Activated CD4-positive, CD25-positive, alpha-beta regulatory T cell treated with anti-CD3 and anti-CD28 coated beads, Interleukin-2, amount 50 U/mL, for 72 hours (primary cell): ENCODE results near the gene PIMREG.
"Not testable (repeated sequence)": the region's sequence is repeated elsewhere in the genome, so short reads cannot be mapped to it uniquely, and the experiment has no call there.

Experiments used
- DNase-seq: peaks from one replicate; pipeline ENCODE4 v3.0.0; 2021

PIMREG gene

GRCh38 chr17:6480303-6480675 lies 36.0 kb downstream of the PIMREG start:
- DNase-seq: no peak

- DNase-seq: no peak
Measured at GRCh38 chr17:6482105-6482455, 37.8 kb downstream of the PIMREG start.

DNA sequence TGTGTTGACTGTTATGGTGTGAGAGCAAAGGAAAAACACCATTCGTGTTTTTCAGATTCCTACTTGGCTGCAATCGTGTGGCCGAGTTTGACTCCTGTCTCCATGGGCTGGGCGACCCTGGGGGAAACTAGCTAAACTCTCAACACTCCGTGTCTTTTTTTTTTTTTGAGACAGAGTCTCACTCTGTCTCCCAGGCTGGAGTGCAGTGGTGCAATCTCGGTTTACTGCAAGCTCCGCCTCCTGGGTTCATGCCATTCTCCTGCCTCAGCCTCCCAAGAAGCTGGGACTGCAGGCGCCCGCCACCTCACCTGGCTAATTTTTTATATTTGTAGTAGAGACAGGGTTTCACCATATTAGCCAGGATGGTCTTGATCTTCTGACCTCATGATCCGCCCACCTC lies 38.5 kb downstream of the PIMREG start:
- not testable (repeated sequence) for DNase-seq

DNA sequence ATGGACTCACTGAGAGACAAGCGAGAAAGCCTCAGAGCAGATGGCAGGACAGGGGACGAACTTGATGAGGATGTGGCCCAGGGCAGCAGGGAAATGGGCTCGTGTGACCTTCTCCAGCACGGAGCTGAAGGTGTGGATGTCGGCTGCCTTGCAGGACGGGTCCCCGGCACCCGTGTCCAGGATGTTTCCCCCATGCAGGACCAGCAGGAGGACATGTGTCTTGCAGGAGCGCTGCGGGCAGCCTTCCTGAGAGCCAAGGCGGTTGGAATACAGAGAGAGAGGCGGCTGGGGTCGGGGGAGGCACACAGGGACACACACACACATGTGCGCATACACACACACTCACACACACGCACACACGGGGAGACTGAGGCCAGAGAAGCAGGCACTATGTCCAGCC lies 39.3 kb downstream of the PIMREG start:
- DNase-seq: no peak

DNA sequence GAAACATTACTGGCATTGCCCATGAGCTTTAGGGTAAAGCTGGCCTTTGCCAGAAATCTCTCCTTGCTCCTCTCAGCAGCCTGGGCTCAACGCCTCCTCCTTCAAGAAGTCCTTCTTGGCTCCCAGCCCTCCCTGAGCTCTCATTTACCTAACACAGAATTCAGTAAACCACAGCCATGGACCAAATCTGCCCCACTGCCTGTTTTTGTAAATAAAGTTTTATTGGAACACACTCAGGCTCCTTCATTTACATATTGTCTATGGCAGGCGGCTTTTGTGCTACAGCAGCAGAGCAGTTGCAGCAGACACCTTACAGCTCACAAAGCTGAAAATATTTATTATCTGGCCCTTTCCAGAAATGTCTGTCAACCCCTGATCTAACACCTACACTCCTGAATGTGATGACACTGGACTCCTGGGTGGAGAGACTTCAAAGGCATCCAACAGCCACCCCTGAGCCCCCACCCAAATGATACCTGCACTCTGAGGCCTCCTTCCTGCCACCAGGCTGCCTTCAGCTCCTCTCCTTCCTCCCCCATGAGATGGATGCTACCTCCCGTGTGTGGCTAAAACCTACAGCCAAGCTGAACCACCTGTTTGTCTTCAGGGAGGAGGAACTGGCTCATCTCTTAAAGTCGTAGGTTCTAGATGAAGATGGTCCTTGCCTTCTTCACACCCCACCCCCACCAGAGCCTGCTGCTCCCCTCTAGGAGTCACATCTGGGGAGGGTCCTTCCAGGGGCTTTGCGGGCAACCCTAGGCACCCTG lies 41.6 kb downstream of the PIMREG start:
- DNase-seq: no peak

DNA sequence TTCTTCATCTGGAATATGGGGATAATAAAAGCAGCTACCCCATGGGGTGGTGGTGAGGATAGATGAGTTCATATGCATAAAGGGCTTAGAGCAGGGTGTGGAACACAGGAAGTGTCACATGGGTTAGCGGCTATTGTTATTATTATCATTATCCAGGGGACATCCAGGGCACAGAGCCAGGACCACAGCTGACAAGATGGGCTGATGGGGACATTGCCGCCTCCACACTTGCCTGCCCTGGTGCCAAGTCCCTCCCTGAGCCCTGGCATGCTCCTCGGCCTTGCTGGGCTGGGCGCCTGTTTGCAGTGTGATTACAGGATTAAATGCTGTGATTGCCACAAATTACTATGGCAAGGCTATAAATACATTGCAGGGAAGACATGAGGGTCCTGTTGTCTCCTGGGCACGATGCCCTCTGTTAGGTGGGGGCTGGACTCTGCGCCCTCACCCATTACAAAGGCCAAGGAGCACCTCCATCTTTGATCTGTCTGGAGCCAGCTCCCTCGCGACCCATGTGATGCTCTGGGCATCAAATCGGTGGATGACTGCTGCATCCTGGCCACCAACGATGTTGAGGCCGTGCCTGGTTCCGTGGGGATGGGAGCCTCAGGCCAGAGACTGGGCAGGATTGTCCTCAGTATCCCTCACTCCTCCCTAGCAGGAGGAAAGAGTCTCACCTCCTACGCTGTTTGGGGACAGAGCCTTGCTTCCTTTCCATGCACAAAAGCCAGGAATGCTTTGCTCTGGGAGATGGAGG lies 43.2 kb downstream of the PIMREG start:
- no peak for DNase-seq

- no peak for DNase-seq
Measured at GRCh38 chr17:6488008-6488539, 43.8 kb downstream of the PIMREG start.

DNA sequence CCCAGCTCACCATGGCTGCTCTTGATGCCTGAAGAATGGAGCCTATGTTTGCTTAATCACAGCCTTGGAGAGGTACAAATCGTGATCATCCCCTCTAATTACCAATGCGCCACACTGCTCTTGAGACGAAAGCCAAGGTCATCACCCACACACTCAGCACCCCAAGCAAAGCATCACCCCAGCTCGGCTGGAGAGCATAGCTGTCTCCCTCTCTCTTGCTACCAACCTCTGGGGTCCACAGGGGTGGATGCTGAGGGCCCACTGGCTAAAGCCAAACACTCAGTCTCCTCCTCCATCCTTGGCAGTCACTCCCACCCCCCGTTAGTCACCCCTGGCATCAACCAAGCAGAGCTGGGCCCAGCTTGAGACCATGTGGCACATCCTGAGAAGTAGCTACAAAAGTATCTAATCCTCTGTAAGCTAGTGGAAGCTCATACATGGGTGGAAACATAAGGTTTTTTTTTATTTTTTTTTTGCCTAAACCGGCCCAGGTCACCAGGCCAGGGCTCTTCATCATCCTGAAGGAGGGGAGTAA lies 44.8 kb downstream of the PIMREG start:
- DNase-seq: no peak

DNA sequence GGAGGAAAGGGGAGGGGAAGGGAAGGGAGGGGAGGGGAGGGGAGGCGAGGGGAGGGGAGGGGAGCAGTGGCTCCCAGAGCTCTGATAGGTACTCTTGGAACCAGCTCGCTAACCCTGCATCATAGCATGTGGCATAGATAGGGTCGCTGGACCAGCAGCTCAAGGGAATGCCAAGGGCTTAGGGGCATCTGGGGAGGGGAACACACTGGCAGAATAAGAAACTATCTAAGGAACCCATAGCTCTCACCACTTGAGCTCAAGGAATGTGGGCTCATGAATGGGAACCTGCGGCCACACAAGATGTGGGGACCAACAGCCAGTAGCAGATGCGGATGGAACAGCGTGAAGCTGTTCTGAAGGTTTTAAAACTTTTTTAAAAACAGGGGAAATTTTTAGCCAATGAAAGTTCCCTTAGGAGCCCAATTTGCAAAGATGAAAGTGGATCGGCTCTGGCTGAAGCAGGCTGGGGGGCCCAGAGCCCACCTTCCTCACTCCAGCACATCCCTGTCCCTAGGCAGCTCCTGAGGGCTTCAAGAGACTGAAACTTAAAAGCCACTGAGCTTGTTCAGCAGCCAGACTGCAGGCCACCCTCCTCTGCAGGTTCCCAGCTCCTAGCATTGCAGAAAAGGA lies 46.9 kb downstream of the PIMREG start:
- no peak for DNase-seq

DNA sequence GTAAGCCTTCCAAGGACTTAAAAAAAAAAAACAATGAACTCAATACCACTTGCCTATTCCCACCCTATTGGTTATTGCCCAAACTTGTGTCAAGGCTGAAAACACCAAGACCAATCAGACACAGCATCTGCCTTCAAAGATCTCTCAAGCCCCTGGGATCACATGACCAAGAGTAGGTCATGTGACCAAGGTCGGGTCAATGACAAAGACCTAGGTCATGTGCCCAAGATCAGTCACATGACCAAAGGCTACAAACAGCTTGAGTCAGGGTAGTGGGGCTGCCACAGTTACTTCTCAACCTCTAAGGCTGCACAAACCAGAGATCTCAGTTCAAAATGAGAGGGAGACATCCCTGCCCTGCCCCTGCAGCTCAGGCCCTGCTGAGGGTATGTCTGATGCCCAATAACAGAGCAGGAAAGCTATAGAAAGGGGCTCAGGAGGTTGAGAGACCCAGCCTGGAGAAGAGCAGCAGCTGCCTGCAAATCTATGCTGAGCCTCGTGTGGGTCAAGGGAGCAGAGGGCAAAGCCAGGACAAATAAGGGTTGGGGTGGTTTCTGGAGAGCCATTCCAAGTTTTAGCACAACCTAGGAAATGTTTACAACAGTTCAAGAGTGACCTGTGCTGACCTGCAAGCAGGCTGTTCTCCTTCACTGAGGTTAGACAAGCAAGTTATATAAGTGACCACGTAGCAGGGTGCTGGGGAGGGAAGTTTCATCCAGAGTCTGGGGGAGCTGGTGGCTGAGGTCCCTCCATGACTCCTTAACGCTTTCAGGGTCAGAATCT lies 48.8 kb downstream of the PIMREG start:
- DNase-seq: no peak

DNA sequence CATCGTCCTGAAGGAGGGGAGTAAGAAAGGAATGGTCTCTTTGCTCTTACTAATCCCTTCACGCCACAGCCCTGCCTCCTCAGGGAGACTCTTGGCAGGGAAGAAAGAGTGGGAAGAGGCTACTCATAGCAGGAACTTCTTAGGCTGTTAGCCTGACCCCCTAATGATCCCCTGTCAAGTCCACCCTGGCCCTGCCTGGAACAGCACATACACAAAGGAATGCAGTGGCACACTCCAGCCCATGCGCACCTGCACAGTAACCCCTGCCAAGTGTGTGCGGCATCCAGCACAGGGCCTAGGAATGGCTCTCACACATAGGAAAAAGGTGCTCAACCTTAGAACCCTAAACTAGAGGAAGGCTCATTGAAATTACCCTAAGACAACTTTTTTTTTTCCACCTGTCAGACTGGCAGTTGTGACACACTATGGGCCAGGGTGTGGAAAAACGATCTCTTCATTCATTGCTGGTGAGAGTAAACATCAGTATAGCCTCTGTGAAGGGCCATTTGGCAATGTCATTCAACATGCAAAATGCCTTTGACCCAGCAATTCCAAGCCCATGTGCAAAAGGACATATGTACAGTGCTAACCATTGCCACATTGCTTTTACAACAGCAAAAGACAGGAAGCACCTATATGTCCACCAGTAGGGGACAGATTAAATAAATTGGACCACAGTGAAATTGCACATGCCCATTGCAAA lies 50.1 kb downstream of the PIMREG start:
- DNase-seq: no peak

GRCh38 chr17:6495450-6496115 lies 51.3 kb downstream of the PIMREG start:
- DNase-seq: no peak

- no peak for DNase-seq
Measured at GRCh38 chr17:6496116-6496481, 51.8 kb downstream of the PIMREG start.

DNA sequence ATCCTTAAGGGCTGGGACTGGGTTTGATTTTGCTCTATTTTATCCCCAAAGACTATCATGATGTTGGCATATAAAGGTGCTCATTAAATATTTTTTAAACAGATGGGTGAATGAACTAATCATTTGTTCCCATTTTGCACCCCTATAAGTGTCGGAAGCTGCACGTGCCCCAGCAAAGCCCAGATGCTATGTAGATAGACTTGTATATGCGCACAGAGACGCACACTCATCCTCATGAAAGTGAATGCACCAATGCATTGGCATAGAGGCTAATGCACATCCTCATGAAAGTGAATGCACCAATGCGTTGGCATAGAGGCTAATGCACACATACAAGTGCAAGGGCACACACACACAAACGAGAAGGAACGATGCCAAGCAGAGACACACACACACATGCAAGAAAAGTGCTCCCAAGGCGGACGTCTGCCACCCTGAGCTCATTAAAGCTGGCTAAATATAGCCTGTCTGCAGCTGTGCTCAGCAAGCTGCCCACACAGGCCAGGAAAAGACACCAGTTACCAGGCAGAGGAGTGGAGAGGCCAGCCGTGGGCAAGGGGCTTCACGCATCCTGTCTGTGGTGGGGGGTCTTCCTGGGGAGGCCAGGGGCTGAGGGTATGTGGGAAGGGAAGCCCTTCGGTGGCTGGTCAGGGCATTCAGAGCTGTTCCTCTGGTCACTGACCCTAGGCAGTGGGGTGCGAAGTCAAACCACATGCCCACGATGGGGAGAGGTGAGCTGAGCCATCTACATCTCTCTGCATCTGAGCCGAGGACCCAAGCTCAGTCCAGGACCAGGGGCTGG lies 52.6 kb downstream of the PIMREG start:
- no peak for DNase-seq

DNA sequence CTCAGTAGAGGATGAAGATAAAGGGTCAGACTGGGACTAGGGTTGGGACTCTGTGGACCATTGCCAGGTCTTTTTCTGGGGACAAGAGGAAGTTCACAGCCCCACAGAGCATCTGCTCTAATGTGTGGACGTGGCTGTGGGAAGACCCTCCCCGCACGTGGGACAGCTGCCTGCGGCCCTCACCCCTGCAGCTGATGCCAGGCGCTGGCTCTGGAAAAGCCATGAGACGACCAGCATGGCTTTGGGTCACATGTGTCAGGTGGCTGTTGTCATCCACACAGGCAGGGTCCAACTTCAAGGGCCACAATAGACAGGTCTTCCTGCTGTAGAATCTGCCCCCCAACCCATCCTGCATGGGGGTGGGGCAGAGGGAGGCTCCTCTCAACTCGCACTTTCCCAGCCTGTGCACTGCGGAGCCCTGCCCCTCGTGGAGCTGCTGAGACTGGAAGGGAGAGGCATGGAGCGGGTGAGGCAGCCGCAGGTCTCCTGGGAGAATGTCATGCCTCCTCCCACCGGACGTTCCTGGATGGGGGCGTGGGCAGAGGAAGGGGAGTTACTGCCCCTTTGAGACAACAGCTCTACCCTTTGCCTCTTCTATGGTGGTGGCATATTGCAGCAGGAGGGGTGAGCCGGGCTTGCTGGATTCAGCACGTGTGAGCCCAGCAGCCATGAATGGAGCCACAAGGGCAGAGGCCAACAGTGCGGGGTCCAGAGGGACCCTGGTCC lies 53.4 kb downstream of the PIMREG start:
- no peak for DNase-seq

DNA sequence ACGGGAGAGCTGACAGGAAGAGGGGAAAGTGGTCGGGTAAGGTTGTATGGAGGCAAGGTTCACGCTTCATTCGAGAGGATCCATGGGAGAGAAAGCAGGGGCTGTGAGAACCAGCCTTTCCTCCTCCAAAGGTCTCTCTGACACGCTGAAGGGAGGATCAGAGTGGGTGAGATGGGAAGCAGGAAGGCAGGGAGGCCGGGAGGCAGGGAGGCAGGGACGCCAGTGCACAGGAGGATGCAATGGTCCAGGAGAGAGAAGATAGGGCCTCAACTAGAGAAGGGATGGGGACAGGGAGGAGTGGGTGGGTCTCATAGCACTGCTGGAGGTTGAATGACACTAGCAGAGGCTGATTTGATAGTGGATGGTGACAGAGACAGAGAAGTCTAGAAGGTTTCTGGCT lies 54.1 kb downstream of the PIMREG start:
- DNase-seq: no peak

GRCh38 chr17:6498901-6499540 lies 54.8 kb downstream of the PIMREG start:
- DNase-seq: no peak
